ENCODE data around the gene CLSTN1.

The CLSTN1 gene

DNA sequence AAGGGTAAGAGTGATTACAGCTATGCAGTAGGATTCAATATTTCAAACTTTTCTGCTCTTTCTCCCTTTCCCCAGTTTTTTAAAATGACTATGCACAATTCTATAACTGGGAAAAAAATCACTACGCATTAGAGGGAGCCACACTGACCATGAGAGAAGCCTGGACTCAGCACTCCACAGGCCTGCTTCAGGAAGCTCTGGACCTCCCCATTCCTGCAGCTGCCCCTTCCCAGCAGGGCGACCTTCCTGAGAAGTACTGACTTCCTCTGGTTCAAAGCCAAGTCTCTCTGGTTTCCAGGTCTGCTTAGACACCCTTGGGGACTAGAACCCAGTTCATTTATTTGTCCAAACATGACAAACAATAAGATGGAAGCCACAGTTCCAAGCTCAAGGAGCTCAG, 42.0 kb upstream of the CLSTN1 start:
- H3K4me1 Mint-ChIP-seq = peaks cover 14% of the 10 kb centered on the region
- peaks cover 12% of the 10 kb centered on the region for H3K36me3 Mint-ChIP-seq (ENCODE audit: low read depth)
- H3K4me3 Mint-ChIP-seq = no peak overlapping the region
- H3K27me3 Mint-ChIP-seq (ENCODE audit: low read depth) = no peaks in the 10 kb centered on the region
- TF ChIP-seq, protein P1, sequence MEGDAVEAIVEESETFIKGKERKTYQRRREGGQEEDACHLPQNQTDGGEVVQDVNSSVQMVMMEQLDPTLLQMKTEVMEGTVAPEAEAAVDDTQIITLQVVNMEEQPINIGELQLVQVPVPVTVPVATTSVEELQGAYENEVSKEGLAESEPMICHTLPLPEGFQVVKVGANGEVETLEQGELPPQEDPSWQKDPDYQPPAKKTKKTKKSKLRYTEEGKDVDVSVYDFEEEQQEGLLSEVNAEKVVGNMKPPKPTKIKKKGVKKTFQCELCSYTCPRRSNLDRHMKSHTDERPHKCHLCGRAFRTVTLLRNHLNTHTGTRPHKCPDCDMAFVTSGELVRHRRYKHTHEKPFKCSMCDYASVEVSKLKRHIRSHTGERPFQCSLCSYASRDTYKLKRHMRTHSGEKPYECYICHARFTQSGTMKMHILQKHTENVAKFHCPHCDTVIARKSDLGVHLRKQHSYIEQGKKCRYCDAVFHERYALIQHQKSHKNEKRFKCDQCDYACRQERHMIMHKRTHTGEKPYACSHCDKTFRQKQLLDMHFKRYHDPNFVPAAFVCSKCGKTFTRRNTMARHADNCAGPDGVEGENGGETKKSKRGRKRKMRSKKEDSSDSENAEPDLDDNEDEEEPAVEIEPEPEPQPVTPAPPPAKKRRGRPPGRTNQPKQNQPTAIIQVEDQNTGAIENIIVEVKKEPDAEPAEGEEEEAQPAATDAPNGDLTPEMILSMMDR (IDR thresholded peaks at IDR 0.05; ENCODE audit: unreplicated experiment in 3 of 3) = no peak
- no peaks in the 10 kb centered on the region for H3K9me3 Mint-ChIP-seq
- H3K27ac Mint-ChIP-seq = peak overlapping the region in 2 of 3 experiments; percentile 24 to 61

DNA sequence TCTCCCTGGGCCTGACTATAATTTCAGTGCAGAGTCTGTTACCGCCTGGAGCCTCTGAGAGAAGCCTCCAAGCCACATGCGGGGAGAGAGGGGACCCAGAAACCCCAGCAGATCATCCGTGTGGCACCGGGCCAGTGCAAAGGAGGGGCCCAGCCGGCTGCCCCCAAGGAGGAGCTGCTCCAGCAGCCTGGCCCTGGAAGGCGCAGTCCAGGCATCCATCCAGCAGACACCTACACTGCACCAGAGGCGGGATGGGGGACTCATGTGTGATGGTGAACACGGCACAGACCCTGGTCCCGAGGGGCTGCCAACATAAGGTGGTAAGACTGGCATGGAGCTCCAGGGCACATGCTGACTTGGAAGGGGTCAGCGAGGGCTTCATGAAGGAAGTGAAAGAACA, 39.6 kb upstream of the CLSTN1 start:
- Mint-ChIP-seq H3K9me3 (no peaks in the 10 kb centered on the region), H3K4me3 (no peak overlapping the region), H3K27me3 (ENCODE audit: low read depth) (no peaks in the 10 kb centered on the region), H3K36me3 (ENCODE audit: low read depth) (peaks cover 12% of the 10 kb centered on the region), H3K4me1 (peaks cover 19% of the 10 kb centered on the region), H3K27ac (peak overlapping the region; percentile 70 to 93 (median 70))
- TF ChIP-seq, protein P1 (IDR thresholded peaks at IDR 0.05; ENCODE audit: unreplicated experiment in 3 of 3) = no peak

DNA sequence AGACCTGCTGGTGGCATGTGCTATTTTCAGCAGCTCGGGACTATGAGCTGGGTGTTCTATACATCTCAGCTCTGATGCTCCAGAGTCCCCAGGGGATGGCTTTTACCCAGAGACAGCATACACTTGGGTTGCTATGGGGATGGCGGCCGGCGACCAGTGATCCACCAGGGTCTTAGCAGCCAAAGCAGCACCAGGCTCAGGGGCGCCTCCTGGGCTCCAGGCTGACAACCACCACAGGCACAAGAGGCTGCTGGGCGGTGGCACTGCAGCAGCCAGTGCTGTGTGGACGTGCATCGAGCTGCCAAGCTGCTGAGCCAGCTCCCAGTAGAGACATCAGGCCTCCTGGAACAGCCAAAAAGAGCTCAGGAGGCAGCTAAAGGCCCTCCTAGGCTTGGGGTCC, 37.6 kb upstream of the CLSTN1 start:
- peak overlapping the region in 2 of 3 experiments; percentile 43 to 66 for H3K27ac Mint-ChIP-seq
- TF ChIP-seq, protein P1 (IDR thresholded peaks at IDR 0.05; ENCODE audit: unreplicated experiment in 3 of 3) = no peak
- H3K27me3 Mint-ChIP-seq (ENCODE audit: low read depth) = no peaks in the 10 kb centered on the region
- H3K36me3 Mint-ChIP-seq (ENCODE audit: low read depth) = peaks cover 17% of the 10 kb centered on the region
- H3K9me3 Mint-ChIP-seq = no peaks in the 10 kb centered on the region
- peaks cover 19% of the 10 kb centered on the region for H3K4me1 Mint-ChIP-seq
- H3K4me3 Mint-ChIP-seq = no peak overlapping the region

DNA sequence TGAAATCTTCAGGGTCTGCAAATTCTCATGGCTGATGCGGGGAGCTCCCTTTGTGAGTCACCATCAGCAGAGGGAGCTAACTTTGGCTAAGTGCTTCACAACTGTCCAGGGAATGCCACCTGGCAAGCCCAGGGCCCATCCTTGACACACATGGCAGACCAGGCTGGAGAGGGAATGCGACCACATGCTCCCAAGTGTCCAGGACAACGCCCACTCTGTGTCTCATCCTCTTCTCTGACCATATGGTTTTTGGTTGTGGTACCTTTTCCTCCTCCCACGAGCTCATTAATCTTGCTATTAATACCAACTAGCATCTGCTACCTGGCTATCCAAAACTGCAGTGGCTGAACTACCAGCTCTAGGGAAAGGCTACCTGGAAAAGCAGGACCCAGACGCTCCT, 37.1 kb upstream of the CLSTN1 start:
- peak overlapping the region in 1 of 3 experiments; percentile 66 for H3K27ac Mint-ChIP-seq
- no peaks in the 10 kb centered on the region for H3K27me3 Mint-ChIP-seq (ENCODE audit: low read depth)
- TF ChIP-seq, protein P1 (IDR thresholded peaks at IDR 0.05; ENCODE audit: unreplicated experiment in 3 of 3) = no peak
- peaks cover 19% of the 10 kb centered on the region for H3K4me1 Mint-ChIP-seq
- H3K9me3 Mint-ChIP-seq = no peaks in the 10 kb centered on the region
- H3K36me3 Mint-ChIP-seq (ENCODE audit: low read depth) = peaks cover 14% of the 10 kb centered on the region
- no peak overlapping the region for H3K4me3 Mint-ChIP-seq

DNA sequence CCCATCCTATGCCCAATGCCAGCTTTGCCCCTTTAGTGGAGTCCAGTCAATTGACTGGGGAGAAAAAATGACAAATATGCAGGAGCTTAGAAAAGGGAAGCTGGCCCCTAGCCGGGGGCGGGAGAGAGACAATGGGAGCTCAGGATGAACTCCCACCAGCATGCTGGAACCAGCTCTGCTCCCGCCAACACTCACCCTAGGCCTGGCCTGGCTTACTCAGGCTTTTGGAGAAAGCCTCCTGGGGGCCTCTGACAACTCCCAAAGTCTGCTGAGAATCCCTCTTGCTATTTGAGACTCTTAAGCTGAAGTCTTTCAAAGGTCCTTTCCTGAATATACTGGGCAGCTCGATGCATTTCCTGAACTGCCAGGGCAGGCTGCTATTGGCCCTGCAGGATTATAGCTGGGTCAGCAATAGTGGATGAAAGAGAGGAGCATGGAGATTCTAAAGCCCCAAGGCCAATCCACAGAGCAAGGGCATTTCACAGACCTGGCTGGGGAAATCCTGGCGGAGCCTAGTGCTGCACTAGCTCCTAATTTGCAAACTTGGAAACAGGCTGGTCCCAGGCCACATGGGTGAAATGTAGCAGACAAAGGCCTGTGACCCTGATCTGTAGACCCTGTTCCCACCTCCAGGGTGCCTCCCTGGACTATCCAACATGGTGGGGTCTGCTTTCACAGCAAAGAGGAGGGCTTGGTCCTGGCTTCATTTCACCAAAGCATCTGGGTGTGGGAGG, 35.7 kb upstream of the CLSTN1 start:
- TF ChIP-seq, protein P1 (IDR thresholded peaks at IDR 0.05; ENCODE audit: unreplicated experiment in 3 of 3) = no peak
- peaks cover 19% of the 10 kb centered on the region for H3K4me1 Mint-ChIP-seq
- no peak overlapping the region for H3K4me3 Mint-ChIP-seq
- H3K9me3 Mint-ChIP-seq = no peaks in the 10 kb centered on the region
- no peaks in the 10 kb centered on the region for H3K27me3 Mint-ChIP-seq (ENCODE audit: low read depth)
- peak overlapping the region; percentile 68 to 83 (median 69) for H3K27ac Mint-ChIP-seq
- peaks cover 21% of the 10 kb centered on the region for H3K36me3 Mint-ChIP-seq (ENCODE audit: low read depth)
